GM21737 (cell line): ENCODE results near the gene BOLA2B.

ENCODE experiments used
- ATAC-seq: cut with Tn5 transposase; IDR thresholded peaks from one replicate; pipeline ENCODE4 v1.9.1; 2021; ENCODE audit warnings: mild to moderate bottlenecking, moderate library complexity; ENCODE audit not compliant: unreplicated experiment

Gene BOLA2B

GRCh38 chr16:30145657-30146056 lies 47.8 kb downstream of the BOLA2B start:
- ATAC-seq = no peak

- no peak for ATAC-seq
Observed at GRCh38 chr16:30144917-30145316, 48.5 kb downstream of the BOLA2B start.

DNA sequence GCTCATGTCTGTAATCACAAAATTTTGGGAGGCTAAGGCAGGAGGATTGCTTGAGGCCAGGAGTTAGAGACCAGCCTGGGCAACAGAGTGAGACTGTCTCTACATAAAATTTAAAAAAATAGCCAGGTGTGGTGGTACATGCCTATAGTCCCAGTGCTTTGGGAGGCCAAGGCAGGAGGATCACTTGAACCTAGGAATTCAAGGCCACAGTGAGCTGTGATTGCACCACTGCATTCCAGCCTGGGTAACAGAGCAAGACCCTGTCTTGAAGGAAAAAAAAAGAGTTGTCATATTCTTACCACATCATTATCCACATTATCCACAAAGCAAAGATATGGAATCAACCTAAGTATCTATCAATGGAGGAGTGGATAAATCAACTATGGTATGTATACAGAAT lies 49.4 kb downstream of the BOLA2B start:
- ATAC-seq = no peak

DNA sequence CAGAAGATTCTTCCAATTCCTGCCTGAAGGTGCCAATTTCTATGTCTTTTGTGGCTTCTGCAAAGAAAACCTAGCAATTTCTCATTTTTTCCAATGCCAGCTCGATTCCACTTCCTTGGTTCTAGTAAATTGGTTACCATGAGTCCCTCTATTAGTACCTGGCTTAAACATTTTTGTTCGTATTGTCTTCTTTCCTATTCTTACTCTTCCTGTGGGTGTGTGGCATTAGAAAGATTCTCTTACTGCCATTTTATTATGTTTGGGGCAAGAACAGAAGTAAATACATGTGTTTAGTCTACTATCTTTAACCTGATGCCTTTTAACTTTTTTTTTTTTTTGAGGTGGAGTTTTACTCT lies 50.1 kb downstream of the BOLA2B start:
- no peak for ATAC-seq
